Measurements from ENCODE around the gene GYS1.

The GYS1 gene

GRCh38 chr19:48967346-48968178 is 25.5 kb downstream of the GYS1 start:
- peak; percentile 90 for DNase-seq

DNA sequence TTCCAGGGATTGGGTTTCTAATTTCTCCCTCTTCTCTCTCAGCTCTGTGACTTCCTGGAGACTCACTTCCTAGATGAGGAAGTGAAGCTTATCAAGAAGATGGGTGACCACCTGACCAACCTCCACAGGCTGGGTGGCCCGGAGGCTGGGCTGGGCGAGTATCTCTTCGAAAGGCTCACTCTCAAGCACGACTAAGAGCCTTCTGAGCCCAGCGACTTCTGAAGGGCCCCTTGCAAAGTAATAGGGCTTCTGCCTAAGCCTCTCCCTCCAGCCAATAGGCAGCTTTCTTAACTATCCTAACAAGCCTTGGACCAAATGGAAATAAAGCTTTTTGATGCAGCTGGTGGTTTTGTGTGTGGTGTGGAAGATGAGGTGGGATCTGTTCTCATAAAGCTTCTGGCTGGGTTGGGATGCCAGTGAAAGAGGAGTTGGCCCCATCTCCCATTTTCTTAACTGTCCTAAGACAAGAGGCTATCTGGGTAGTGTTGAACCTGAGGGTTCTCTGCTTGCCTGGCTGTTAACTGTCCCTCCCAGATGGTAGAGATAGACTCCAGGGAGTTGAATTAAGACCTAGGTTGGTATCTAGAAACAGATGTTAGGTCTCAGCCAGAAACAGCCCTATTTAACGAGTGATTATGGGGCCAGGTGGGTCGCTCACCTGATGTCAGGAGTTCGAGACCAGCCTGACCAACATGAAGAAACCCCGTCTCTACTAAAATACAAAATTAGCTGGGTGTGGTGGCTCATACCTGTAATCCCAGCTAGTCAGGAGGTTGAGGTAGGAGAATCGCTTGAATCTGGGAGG is 26.4 kb downstream of the GYS1 start:
- Histone ChIP-seq H4K8ac (ENCODE audit: low read length) (no peak overlapping the region), H2BK120ac (ENCODE audit: low read depth, low read length) (no peak overlapping the region), H3K14ac (ENCODE audit: low read length in 2 of 2) (peak overlapping the region in 1 of 2 experiments; percentile 62), H3K9me3 (ENCODE audit: control insufficient read depth, low read length) (no peaks in the 10 kb centered on the region), H3K4ac (ENCODE audit: low read depth in 1 of 2, low read length in 2 of 2) (no peak overlapping the region), H4K91ac (ENCODE audit: low read length) (no peak overlapping the region), H2BK15ac (ENCODE audit: low read depth, poor library complexity, severe bottlenecking) (no peak overlapping the region), H2BK12ac (ENCODE audit: low read length in 2 of 2) (no peak overlapping the region), H3K4me2 (ENCODE audit: low read length, poor library complexity, severe bottlenecking) (peak overlapping the region; percentile 64), H2AK5ac (ENCODE audit: low read length, severe bottlenecking) (no peak overlapping the region), H2AFZ (ENCODE audit: low read depth, low read length) (no peak overlapping the region), H3K79me1 (replicated peaks; ENCODE audit: low read length, poor library complexity, severe bottlenecking) (peaks cover 4% of the 10 kb centered on the region), H3K23ac (ENCODE audit: low read length in 2 of 2) (no peak overlapping the region), H3K36me3 (ENCODE audit: control insufficient read depth in 1 of 2, insufficient read depth in 2 of 2, low read depth in 1 of 2, low read length in 2 of 2) (peaks cover 48 to 56% of the 10 kb centered on the region in 2 experiments), H3K4me3 (ENCODE audit: insufficient read depth in 1 of 2, low read depth in 1 of 2, low read length in 2 of 2) (peak overlapping the region; percentile 88 to 100), H3K27ac (ENCODE audit: low read length, poor library complexity, severe bottlenecking) (peak overlapping the region; percentile 84), H3K4me1 (ENCODE audit: control insufficient read depth, insufficient read depth, low read depth, low read length) (peaks cover 41% of the 10 kb centered on the region), H2BK5ac (ENCODE audit: low read depth, low read length, poor library complexity, severe bottlenecking) (no peak overlapping the region), H3K27me3 (ENCODE audit: control insufficient read depth in 1 of 2, insufficient read depth in 1 of 2, low read length in 2 of 2) (no peaks in the 10 kb centered on the region), H3K9ac (ENCODE audit: low read length) (peak overlapping the region; percentile 98), H3K18ac (ENCODE audit: low read depth in 1 of 2, low read length in 2 of 2) (no peak overlapping the region)
- peak; percentile 35 for DNase-seq
- 79% methylated on average over 8 of the region's 10 CpGs for WGBS

More at GRCh38 chr19:48967346-48968178, 25.5 kb downstream of the GYS1 start:
- H2BK120ac ChIP-seq (ENCODE audit: low read depth, low read length), result no peak overlapping the region
- H3K23ac ChIP-seq (ENCODE audit: low read length in 2 of 2), result no peak overlapping the region
- H2BK15ac ChIP-seq (ENCODE audit: low read depth, poor library complexity, severe bottlenecking), result no peak overlapping the region
- peaks cover 4% of the 10 kb centered on the region for H3K79me1 ChIP-seq (replicated peaks; ENCODE audit: low read length, poor library complexity, severe bottlenecking)
- peaks cover 50 to 52% of the 10 kb centered on the region in 2 experiments for H3K36me3 ChIP-seq (ENCODE audit: control insufficient read depth in 1 of 2, insufficient read depth in 2 of 2, low read depth in 1 of 2, low read length in 2 of 2)
- H2AK5ac ChIP-seq (ENCODE audit: low read length, severe bottlenecking), result no peak overlapping the region
- no peak overlapping the region for H4K91ac ChIP-seq (ENCODE audit: low read length)
- peak overlapping the region; percentile 98 for H3K9ac ChIP-seq (ENCODE audit: low read length)
- H2AFZ ChIP-seq (ENCODE audit: low read depth, low read length), result no peak overlapping the region
- no peaks in the 10 kb centered on the region for H3K9me3 ChIP-seq (ENCODE audit: control insufficient read depth, low read length)
- no peak overlapping the region for H3K4ac ChIP-seq (ENCODE audit: low read depth in 1 of 2, low read length in 2 of 2)
- no peak overlapping the region for H3K14ac ChIP-seq (ENCODE audit: low read length in 2 of 2)
- H3K4me1 ChIP-seq (ENCODE audit: control insufficient read depth, insufficient read depth, low read depth, low read length), result peaks cover 33% of the 10 kb centered on the region
- no peak overlapping the region for H4K8ac ChIP-seq (ENCODE audit: low read length)
- no peak overlapping the region for H2BK12ac ChIP-seq (ENCODE audit: low read length in 2 of 2)
- peak overlapping the region; percentile 18 for H3K27ac ChIP-seq (ENCODE audit: low read length, poor library complexity, severe bottlenecking)
- H2BK5ac ChIP-seq (ENCODE audit: low read depth, low read length, poor library complexity, severe bottlenecking), result no peak overlapping the region
- H3K4me2 ChIP-seq (ENCODE audit: low read length, poor library complexity, severe bottlenecking), result peak overlapping the region; percentile 64
- H3K18ac ChIP-seq (ENCODE audit: low read depth in 1 of 2, low read length in 2 of 2), result no peak overlapping the region
- H3K27me3 ChIP-seq (ENCODE audit: control insufficient read depth in 1 of 2, insufficient read depth in 1 of 2, low read length in 2 of 2), result no peaks in the 10 kb centered on the region
- 73% methylated on average over 12 of the region's 14 CpGs for WGBS
- H3K4me3 ChIP-seq (ENCODE audit: insufficient read depth in 1 of 2, low read depth in 1 of 2, low read length in 2 of 2), result peak overlapping the region in 1 of 2 experiments; percentile 100

DNA sequence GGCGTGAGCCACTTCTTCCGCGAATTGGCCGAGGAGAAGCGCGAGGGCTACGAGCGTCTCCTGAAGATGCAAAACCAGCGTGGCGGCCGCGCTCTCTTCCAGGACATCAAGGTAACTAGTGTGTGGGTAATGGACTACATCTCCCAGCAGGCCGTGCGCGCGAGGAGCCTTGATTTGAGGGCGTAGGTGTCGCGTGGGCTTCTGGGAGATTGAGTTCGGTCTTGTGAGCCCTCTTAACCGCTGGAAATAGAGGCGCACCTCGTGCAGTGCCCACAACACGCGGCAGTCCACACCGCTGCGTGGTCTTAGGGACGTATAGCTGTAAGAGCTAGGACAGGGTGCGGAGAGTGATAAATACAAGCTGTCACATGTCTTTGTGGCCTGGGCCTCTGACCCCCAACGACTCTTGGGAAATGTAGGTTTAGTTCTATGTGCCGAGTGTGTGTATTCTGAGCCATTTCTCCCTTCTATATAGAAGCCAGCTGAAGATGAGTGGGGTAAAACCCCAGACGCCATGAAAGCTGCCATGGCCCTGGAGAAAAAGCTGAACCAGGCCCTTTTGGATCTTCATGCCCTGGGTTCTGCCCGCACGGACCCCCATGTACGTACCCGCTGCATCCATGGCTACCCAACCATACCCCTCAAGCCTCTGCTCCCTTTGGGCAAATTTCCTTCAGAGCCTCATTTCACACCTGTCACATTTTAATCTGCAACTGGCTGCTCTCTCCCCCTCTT is 27.1 kb downstream of the GYS1 start:
- Histone ChIP-seq H3K14ac (ENCODE audit: low read length in 2 of 2) (peak overlapping the region in 1 of 2 experiments; percentile 98), H3K9me3 (ENCODE audit: control insufficient read depth, low read length) (no peaks in the 10 kb centered on the region), H3K27me3 (ENCODE audit: control insufficient read depth in 1 of 2, insufficient read depth in 1 of 2, low read length in 2 of 2) (no peaks in the 10 kb centered on the region), H4K91ac (ENCODE audit: low read length) (no peak overlapping the region), H3K4me3 (ENCODE audit: insufficient read depth in 1 of 2, low read depth in 1 of 2, low read length in 2 of 2) (peak overlapping the region; percentile 88 to 100), H3K4ac (ENCODE audit: low read depth in 1 of 2, low read length in 2 of 2) (peak overlapping the region; percentile 15 to 81), H3K36me3 (ENCODE audit: control insufficient read depth in 1 of 2, insufficient read depth in 2 of 2, low read depth in 1 of 2, low read length in 2 of 2) (peaks cover 47 to 61% of the 10 kb centered on the region in 2 experiments), H3K27ac (ENCODE audit: low read length, poor library complexity, severe bottlenecking) (peak overlapping the region; percentile 84), H2AK5ac (ENCODE audit: low read length, severe bottlenecking) (no peak overlapping the region), H3K79me1 (replicated peaks; ENCODE audit: low read length, poor library complexity, severe bottlenecking) (peaks cover 4% of the 10 kb centered on the region), H2AFZ (ENCODE audit: low read depth, low read length) (no peak overlapping the region), H3K4me2 (ENCODE audit: low read length, poor library complexity, severe bottlenecking) (peak overlapping the region; percentile 64), H2BK15ac (ENCODE audit: low read depth, poor library complexity, severe bottlenecking) (no peak overlapping the region), H4K8ac (ENCODE audit: low read length) (peak overlapping the region; percentile 22), H2BK12ac (ENCODE audit: low read length in 2 of 2) (no peak overlapping the region), H3K4me1 (ENCODE audit: control insufficient read depth, insufficient read depth, low read depth, low read length) (peaks cover 47% of the 10 kb centered on the region), H3K18ac (ENCODE audit: low read depth in 1 of 2, low read length in 2 of 2) (peak overlapping the region; percentile 46 to 95), H2BK5ac (ENCODE audit: low read depth, low read length, poor library complexity, severe bottlenecking) (no peak overlapping the region), H3K23ac (ENCODE audit: low read length in 2 of 2) (peak overlapping the region in 1 of 2 experiments; percentile 27), H3K9ac (ENCODE audit: low read length) (peak overlapping the region; percentile 98), H2BK120ac (ENCODE audit: low read depth, low read length) (no peak overlapping the region)
- DNase-seq, result peak; percentile 85
- 12% methylated on average over 35 of the region's 36 CpGs for WGBS

Measured in mesenchymal stem cell (in vitro differentiated cells and primary cell).